NT2/D1 (cell line): Measurements from ENCODE around the gene NRK.
A peak's percentile ranks its signal among the peaks of the same experiment; 100 is the strongest.
"Not testable (repeated sequence)": the region's sequence is repeated elsewhere in the genome, so short reads cannot be mapped to it uniquely, and the experiment has no call there.

ENCODE experiments used
- DNase-seq: peaks from one replicate; pipeline ENCODE4 v3.0.0-alpha.2; 2011; ENCODE audit warnings: low read depth, low spot score
- H3K27me3 ChIP-seq: 2 replicates; pipeline ENCODE4 v1.6.0; 2011; ENCODE audit warnings: mild to moderate bottlenecking; ENCODE audit not compliant: insufficient read length, insufficient read depth
- H3K36me3 ChIP-seq: 2 replicates; pipeline ENCODE4 v1.6.1; 2011; ENCODE audit warnings: mild to moderate bottlenecking, low read length, mixed read lengths; ENCODE audit not compliant: insufficient read depth, insufficient read length
- H3K4me1 ChIP-seq: 2 replicates; pipeline ENCODE4 v1.5.1; 2011; ENCODE audit not compliant: insufficient read depth, insufficient read length
- H3K4me3 ChIP-seq: 2 replicates; pipeline ENCODE4 v1.5.1; 2011; ENCODE audit warnings: low read depth; ENCODE audit not compliant: insufficient read length
- H3K9ac ChIP-seq: 2 replicates; pipeline ENCODE4 v1.6.0; 2011; ENCODE audit warnings: low read depth; ENCODE audit not compliant: insufficient read length
- H3K9me3 ChIP-seq: 2 replicates; pipeline ENCODE4 v1.5.1; 2011; ENCODE audit warnings: mild to moderate bottlenecking, low read length; ENCODE audit not compliant: insufficient read depth
- SUZ12 ChIP-seq: IDR thresholded peaks from 2 replicates; pipeline ENCODE4 v1.6.1; 2011; ENCODE audit not compliant: insufficient read length, insufficient read depth; ENCODE audit errors: extremely low read depth
- YY1 ChIP-seq: IDR thresholded peaks from 2 replicates; pipeline ENCODE4 v1.6.1; 2011; ENCODE audit not compliant: insufficient read length, insufficient read depth
- ZNF274 ChIP-seq: IDR thresholded peaks from 2 replicates; pipeline ENCODE4 v1.6.1; 2011; ENCODE audit warnings: mild to moderate bottlenecking, low read depth, low read length

The NRK gene

DNA sequence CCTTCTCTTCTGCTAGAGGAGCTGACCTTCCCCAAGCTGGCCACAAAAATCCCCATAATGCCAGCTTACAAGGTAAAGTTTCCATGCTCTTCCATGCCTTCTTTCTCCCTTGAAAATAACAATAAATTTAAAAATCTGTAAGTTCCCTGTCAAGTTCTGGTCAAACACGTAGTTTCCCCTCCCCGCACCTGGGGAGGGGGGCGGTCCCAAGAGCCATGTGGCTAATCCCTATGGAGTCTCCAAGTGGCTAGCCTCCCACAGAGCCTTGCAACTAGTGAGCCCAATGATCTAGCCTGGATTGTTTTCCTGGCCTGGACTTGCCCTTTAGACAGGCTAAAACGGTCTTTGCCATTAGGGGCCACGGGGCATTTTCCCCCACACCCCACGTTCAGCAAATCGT lies 2.1 kb upstream of the NRK start:
- no peaks in the 10 kb centered on the region for H3K36me3 ChIP-seq
- no peak for DNase-seq
- no peaks in the 10 kb centered on the region for H3K9me3 ChIP-seq
- no peak overlapping the region for H3K4me3 ChIP-seq
- no peak overlapping the region for H3K9ac ChIP-seq
- peaks cover 2% of the 10 kb centered on the region for H3K4me1 ChIP-seq
- peaks cover 13% of the 10 kb centered on the region for H3K27me3 ChIP-seq
- TF ChIP-seq SUZ12 (no peak), ZNF274 (no peak), YY1 (no peak)

DNA sequence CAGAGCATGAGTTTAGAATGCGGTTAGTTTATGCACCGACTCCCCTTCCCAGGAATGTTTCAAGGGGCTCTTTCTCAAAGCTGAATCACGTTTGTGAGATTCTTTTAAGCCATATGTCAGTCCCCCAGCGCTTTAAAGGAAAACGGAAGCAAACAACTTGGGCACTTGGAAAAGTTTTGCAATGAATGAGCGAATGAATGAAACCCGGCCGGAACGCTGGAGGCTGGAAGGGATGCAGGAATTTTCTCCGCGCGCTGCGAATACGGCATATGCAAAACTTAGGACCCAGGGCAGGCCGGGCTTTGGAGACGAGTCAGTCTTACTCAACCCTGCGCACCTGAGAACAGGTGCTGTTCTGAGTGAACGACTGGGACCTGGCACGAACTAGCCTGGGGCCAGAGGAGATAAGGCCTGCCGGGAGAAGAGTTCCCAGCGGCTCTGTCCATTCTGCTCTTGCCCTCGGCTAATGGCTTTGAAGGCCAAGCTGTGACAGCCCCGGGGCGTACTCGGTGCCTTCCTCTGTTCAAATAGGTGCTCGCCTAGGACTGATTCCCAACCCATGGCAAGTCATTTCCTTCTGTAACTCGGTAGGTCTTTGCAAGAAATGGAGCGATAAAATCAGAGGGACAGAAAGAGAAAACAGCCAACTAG lies 743 bp upstream of the NRK start:
- Histone ChIP-seq H3K27me3 (peaks cover 13% of the 10 kb centered on the region), H3K4me1 (peaks cover 2% of the 10 kb centered on the region), H3K9me3 (no peaks in the 10 kb centered on the region), H3K4me3 (peak overlapping the region; percentile 42), H3K36me3 (no peaks in the 10 kb centered on the region), H3K9ac (peak overlapping the region; percentile 16)
- peak; percentile 61 for DNase-seq
- no peak for TF ChIP-seq YY1
- no peak for TF ChIP-seq ZNF274
- TF ChIP-seq SUZ12: no peak

DNA sequence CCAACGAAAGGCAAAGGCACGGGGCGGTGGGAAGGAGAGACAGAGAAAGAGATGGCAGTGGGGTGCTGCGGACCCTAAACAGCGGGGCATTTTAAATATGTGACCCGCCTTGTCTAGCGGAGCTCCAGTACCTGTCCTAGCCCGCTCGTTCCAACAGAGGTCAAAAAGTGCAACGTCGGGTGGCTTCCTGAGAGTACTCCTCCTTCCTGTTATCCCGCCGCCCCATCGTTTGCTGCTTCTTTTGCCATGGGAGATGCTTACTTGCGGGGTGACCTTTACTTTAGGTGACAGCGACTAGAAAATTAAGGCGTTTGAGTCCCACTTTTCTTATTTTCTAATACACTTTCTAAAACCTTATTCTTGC lies 735 bp downstream of the NRK start:
- no peaks in the 10 kb centered on the region for H3K36me3 ChIP-seq
- TF ChIP-seq SUZ12: no peak
- TF ChIP-seq YY1: no peak
- no peak for TF ChIP-seq ZNF274
- no peaks in the 10 kb centered on the region for H3K9me3 ChIP-seq
- H3K9ac ChIP-seq: peak overlapping the region; percentile 64
- H3K4me3 ChIP-seq: peak overlapping the region; percentile 60
- no peak for DNase-seq
- H3K27me3 ChIP-seq: peaks cover 13% of the 10 kb centered on the region
- H3K4me1 ChIP-seq: peaks cover 2% of the 10 kb centered on the region

DNA sequence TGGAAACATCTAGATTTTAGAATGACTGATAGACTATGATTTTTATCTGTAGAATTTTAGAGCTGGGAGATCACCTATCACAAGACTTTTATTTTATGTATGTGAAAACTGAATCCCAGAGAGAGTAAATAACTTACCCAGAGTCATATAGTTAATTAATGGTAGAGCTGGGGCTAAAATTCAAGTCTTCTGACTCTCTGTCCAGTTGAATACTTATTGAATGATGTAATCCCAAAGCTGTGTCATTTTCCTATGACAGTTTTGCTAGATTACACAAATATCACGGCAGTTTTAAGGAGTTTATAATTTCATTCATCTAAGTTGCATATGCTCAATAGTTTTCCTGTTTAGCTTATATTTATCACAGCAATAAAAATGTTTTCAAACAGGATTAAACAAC lies 6.7 kb downstream of the NRK start:
- Histone ChIP-seq H3K27me3 (peaks cover under 1% of the 10 kb centered on the region), H3K4me3 (no peak overlapping the region), H3K4me1 (no peaks in the 10 kb centered on the region), H3K9ac (no peak overlapping the region), H3K36me3 (peaks cover 20% of the 10 kb centered on the region), H3K9me3 (no peaks in the 10 kb centered on the region)
- no peak for TF ChIP-seq ZNF274
- TF ChIP-seq SUZ12: no peak
- no peak for TF ChIP-seq YY1
- DNase-seq: no peak

DNA sequence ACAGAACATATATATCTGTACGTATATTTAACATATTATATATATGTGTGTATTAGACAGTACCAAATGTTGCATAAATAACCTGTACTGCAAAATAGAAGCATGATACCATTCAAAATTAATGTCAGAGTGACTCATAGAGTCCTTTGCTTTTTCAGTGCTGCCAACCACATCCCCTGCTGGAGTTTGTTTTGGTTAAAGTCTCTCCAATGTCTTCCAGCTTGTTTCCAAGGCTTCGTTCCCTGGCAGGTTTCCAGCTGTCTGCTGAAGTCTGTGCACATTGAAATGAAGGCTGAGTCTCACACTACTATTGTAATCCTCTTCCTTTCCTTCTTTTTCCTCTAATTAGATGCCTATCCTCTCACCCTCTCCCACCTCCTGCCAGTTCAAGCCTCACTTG lies 14.9 kb downstream of the NRK start:
- no peak for DNase-seq
- Histone ChIP-seq H3K9me3 (no peaks in the 10 kb centered on the region), H3K9ac (no peak overlapping the region), H3K4me1 (no peaks in the 10 kb centered on the region), H3K27me3 (no peaks in the 10 kb centered on the region), H3K4me3 (no peak overlapping the region), H3K36me3 (peaks cover 11% of the 10 kb centered on the region)
- TF ChIP-seq ZNF274 (no peak), SUZ12 (no peak), YY1 (no peak)

DNA sequence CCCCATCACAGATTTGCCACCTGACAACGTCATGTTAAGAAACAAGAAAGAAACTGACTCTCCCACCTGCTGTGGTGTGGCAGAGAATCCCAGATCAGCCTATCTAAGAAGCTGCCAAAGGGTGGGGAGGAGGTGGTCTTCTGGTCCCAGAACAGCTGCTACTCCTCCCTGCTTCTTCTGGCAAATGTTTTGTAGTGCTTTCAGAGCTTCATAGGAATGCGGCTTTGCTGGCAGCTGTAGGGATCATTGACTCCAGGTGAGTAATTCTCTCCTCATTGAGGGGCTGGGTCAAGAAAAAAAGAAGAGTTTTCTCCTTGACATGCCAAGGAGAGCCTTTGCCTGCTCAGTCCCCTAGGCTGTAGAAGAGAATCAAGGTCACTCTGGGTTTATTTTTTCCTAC lies 23.3 kb downstream of the NRK start:
- H3K36me3 ChIP-seq: peaks cover 21% of the 10 kb centered on the region
- no peak for DNase-seq
- H3K4me1 ChIP-seq: no peaks in the 10 kb centered on the region
- no peak overlapping the region for H3K4me3 ChIP-seq
- H3K27me3 ChIP-seq: no peaks in the 10 kb centered on the region
- TF ChIP-seq SUZ12 (no peak), ZNF274 (no peak), YY1 (no peak)
- H3K9me3 ChIP-seq: peaks cover 19% of the 10 kb centered on the region; the same call in 1 of the 2 replicates
- no peak overlapping the region for H3K9ac ChIP-seq

DNA sequence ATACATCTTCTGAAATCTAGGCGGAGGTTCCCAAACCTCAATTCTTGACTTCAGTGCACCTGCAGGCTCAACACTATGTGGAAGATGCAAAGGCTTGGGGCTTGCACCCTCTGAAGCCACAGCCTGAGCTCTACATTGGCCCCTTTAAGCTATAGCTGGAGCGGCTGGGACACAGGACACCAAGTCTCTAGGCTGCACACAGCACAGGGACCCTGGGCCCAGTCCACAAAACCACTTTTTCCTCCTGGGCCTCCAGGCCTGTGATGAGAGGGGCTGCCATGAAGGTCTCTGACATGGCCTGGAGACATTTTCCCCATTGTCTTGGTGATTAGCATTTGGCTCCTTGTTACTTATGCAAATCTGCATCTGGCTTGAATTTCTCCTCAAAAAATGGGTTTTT lies 27.8 kb downstream of the NRK start:
- Histone ChIP-seq H3K36me3 (peaks cover 24% of the 10 kb centered on the region), H3K9me3 (peaks cover 19% of the 10 kb centered on the region; the same call in 1 of the 2 replicates)
- DNase-seq, H3K9ac ChIP-seq, H3K4me3 ChIP-seq, H3K4me1 ChIP-seq, H3K27me3 ChIP-seq: not testable (repeated sequence)

DNA sequence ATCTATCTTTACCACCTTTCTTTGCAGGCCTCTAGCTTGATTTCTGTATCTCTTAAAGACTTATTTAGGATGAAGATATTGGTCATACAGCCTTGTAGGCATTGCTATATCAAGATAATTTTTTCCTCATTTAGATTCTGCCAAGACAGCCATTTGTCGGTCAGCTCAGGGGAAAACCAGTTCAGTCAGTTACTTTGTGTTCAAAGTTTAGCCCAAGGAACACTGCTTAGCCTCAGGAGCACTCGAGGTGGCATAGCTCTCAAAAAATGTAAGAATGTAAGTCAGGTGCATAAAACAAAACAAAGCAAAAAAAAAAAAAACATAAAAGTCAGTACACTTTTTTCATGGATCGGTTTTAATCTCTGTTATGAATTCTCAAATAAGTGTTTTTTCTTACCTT lies 43.4 kb downstream of the NRK start:
- no peaks in the 10 kb centered on the region for H3K36me3 ChIP-seq
- H3K4me3 ChIP-seq: no peak overlapping the region
- no peaks in the 10 kb centered on the region for H3K9me3 ChIP-seq
- H3K27me3 ChIP-seq: no peaks in the 10 kb centered on the region
- DNase-seq: no peak
- no peak overlapping the region for H3K9ac ChIP-seq
- TF ChIP-seq YY1 (no peak), SUZ12 (no peak), ZNF274 (no peak)
- no peaks in the 10 kb centered on the region for H3K4me1 ChIP-seq
